OCI-LY1 (cell line): Measurements from ENCODE around the gene EVPL.

Source experiments
- CTCF ChIP-seq: fragments of 200-600 bp; sonication (generic), shearing (Covaris generic); IDR thresholded peaks from 2 replicates; pipeline ENCODE4 v1.5.1; 2017; ENCODE audit warnings: mild to moderate bottlenecking, antibody characterized with exemption, low read length, moderate library complexity, mixed read lengths
- EZH2 ChIP-seq: fragments of 200-600 bp; sonication (generic), shearing (Covaris generic); IDR thresholded peaks from 2 replicates; pipeline ENCODE4 v1.8.0; 2017; ENCODE audit warnings: borderline replicate concordance, mixed run types, mild to moderate bottlenecking, antibody characterized with exemption, low read length, moderate library complexity, mixed read lengths

- TF ChIP-seq EZH2 (no peak), CTCF (peak; percentile 84)
Observed at GRCh38 chr17:76014100-76014924, 12.8 kb downstream of the EVPL start.
